SW480 (cell line): Measurements from ENCODE around the gene FOXS1.

Source experiments
- DNase-seq: peaks from one replicate; pipeline ENCODE4 v3.0.0-alpha.2; 2016; ENCODE audit warnings: low spot score

FOXS1 gene

DNA sequence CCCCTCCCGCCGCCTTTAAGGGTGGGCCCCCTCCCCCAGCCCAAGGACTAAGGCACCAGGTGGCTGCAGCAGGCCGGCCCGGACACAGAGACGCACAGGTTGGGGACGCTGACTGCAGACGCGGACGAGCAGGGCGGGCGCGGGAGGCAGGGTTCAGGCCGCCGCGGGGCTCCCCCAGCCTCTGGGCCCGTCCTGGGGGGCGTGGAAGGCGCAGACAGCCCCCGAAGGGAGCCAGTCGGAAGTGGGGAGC, 15.7 kb upstream of the FOXS1 start:
- peak; percentile 18 for DNase-seq

DNA sequence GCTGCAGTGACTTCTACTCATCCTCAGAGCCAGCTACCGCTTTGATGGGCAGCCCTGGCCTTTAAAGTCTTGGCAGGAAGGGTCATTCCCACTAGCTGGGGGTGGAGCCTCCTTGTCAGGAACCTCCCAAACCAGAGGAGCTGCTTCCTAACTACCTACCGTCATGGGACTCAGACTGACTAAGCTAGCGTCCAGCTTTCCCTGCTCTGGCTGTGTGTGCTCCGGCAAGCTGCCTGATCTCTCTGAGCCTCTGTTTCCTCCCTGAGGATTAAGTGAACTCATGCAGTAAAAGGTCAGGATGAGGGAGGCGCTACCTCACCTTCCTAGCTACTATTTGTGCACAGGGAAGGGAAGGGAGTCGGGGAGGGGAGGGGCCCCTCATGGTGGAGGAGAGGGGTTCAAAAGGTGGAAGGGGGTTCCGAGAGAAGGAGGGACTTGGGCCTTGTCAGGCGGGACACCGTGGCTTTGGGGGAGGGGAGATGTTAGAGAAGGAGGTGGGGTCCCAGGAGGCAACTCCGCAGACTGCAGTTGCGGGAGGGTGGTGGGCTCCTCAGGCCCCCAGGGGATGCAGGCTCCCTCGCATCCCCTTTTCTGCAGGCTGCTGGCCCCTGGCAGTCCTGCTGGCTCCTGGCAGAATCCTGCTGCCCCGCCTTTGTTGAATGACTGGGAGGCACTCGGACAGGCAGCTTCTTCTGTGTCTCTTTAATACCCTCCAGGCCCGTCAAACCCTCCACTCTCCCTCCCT, 15.2 kb upstream of the FOXS1 start:
- peak; percentile 56 for DNase-seq

DNA sequence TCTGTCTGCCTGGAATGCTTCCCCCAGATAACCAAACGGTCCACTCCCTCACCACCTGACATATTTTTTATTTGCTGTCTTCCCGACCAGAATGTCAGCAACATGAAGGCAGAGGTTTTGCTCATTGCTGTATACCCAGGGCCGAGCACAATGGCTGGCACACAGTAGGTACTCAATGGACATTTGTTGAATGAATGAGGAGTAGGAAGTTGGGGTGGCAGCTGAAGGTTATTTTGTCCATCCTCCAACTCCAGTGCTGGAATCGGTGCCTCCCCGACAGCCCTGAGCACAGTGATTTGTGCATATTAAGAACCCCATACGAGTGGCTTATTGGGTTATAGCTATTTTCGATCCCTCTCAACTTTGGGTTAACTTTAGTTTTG, 14.6 kb upstream of the FOXS1 start:
- DNase-seq = no peak

DNA sequence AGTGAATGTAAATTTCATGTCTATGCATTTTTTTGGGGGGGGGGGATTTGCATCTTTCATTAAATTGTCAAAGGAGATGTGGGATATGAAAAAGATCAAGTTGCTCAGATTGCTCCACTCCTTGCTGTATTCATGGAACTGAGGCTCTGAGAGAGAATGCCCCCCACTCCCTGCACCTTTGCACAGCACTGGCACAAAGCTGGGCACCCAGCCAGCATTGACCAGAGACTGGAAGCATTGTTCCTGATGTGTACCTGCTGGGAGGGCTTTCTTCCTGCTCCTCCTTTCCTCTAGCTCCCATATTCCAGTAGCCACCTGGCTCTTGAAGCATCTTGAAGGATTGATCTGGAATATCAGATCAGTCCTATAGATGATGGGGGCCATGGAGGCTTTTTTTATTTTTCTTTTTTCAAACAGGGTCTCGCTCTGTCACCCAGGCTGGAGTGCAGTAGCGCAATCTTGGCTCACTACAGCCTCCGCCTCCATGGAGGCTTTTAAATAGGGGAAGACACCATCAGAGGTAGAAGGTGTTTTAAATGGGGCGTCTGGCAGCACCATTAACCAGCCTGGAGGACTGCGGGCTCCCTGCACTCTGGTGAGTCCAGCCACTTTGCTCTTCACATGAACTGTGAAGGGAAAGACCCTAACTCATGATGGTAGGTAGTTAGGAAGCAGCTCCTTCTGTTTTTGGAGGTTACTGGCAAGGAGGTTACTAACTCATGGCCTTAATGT, 14.0 kb upstream of the FOXS1 start:
- DNase-seq = no peak

DNA sequence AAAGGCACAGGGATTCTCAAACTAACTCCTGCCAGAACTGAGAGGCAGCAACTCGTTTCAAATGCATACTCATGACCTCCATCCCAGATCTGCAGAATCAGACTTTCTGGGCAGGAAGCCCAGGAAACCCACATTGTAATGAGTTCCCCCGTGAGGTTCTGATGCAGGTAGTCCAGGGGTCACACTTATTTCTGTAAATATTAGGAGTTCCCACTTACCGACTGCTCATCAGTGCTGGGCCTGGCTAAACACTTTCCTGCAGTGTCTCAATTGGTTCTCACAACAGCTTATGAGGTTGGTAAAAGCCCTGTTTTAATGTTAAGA, 13.3 kb upstream of the FOXS1 start:
- no peak for DNase-seq

DNA sequence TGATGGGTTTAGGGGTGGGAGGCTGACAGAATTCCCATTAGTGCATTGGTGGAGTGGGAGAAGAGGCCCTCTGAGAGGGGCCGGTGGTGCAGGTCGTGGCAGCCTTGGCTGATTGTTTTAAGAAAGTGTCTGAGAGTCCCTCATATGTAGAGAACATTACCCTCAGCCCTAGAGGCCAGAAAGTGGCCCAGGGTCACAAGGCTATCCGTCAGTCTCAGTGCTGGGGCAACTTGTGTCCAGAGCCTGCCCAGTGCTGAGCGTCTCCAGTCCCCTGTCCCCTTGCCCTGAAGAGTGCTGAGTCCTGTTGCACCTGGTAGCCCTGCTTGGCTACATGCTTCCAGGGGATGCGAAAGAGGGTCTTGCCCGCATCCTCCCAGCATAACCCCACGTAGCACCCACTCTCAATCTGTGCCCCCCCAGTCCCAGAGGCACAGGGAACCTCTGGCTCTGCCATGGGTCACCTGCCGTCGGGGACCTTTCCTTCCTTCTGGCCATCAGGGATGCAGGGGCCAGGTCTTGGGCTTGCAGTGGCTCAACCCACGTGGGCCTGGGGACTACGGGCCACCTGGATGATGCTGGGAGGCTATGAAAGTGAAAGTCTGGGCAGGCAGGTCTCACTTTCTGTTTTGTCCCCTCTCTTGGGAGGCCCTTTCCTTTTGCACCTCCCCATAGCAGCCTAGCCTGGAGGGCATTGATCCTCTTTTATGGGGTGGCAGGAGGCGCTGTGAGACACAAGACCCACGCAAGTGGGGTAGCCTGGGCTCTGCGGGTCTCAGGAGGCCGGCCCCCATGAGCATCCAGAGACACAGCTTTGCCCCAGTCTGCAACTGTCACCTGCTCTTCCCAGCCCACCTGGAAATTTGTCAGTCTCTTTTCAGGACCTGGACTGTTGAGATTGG, 12.7 kb upstream of the FOXS1 start:
- DNase-seq = no peak

DNA sequence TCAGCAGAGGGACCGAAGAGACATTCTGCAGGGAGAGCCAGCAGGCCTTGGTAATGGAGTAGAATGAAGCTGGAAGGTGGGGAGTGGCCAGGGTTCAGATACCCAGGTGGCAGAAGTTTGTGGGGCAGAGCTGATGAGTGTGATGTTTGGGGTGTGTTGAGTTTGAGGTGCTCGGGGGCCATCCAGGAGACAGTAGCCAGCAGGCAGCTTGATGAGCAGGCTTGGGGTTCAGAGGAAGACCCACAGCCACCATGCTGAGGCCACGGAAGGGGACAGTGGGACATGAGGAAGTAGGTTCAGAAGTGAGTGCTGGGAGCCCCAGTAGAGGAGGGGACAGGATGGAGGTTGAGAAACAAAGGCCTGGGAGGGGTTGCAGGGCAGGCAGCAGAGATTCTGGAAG, 11.1 kb upstream of the FOXS1 start:
- DNase-seq = no peak

DNA sequence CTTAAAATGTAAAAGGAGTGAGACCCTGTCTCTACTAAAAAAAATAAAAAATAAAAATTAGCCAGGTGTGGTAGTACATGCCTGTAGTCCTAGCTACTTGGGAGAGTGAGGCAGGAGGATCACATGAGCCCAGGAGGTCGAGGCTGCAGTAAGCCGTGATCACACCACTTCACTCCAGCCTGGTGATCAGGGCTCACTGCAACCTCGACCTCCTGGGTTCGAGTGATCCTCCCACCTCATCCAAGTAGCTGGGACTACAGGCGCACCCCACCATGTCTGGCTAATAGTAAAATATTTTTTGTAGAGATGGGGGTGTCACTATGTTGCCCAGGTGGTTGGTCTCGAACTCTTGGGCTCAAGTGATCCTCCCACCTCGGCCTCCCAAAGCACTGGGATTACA, 8.1 kb upstream of the FOXS1 start:
- no peak for DNase-seq

DNA sequence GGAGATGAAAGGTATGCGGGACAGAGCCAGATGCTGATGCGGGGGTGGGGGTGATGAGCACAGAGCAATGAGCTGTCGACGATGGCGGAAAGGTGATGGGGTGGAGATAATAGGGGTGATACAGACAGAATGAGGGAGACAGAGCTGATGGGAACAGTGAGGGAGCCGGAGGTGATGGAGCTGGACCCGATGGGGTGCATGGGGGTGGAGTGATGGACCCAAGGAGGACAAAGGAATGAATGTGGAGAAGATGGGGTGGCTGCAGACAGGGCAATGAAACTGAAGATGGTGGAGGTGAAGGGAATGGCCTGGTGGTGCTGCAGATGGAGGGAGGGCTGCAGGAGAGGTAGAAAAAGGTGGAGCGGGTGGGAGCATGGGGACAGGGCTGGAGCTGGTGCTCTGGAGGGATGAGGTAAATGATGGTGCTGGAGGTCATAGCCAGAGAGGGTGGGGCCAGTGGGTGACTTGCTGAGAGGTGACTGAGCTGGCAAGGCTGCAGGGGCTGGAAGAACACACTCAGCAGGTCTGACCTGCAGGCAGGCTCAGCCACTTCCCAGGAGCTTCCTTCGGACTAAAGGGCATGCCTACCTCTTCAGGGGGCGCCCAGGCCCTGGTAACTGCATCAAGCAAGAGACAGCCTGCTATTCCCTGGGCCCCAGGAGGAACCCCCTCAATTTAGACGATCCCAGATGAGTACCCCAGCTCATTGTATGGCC, 6.0 kb upstream of the FOXS1 start:
- no peak for DNase-seq

DNA sequence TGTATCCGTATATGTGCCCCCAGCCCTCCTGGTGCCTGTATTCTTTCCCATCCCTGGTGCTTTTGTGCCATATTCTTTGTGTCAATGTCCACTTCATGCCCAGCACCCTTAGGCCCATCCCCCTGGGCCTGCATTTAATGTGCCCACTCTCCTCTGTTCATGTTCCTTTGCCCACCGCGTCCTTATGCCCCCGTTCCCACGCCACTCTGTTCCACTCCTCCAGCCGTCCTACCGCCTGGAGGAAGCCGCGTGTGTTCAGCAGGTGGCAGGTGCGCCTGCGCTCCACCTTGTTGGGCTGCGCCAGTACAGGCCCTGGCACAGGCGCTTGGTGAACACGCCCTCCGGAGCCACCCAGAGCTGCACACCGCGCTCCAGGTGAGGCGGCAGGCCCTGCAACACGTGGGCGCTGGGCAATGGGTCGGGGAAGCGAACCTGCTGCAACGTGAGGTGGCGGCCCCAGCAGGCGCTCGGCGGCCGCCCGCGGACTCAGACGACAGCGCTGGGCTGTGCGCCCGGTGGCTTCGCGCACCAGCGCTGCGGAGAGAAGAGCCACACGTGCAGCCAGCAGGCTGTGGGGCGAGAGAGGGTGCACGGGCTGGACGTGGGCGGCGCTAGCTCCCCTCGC, 4.0 kb upstream of the FOXS1 start:
- DNase-seq = peak; percentile 73

DNA sequence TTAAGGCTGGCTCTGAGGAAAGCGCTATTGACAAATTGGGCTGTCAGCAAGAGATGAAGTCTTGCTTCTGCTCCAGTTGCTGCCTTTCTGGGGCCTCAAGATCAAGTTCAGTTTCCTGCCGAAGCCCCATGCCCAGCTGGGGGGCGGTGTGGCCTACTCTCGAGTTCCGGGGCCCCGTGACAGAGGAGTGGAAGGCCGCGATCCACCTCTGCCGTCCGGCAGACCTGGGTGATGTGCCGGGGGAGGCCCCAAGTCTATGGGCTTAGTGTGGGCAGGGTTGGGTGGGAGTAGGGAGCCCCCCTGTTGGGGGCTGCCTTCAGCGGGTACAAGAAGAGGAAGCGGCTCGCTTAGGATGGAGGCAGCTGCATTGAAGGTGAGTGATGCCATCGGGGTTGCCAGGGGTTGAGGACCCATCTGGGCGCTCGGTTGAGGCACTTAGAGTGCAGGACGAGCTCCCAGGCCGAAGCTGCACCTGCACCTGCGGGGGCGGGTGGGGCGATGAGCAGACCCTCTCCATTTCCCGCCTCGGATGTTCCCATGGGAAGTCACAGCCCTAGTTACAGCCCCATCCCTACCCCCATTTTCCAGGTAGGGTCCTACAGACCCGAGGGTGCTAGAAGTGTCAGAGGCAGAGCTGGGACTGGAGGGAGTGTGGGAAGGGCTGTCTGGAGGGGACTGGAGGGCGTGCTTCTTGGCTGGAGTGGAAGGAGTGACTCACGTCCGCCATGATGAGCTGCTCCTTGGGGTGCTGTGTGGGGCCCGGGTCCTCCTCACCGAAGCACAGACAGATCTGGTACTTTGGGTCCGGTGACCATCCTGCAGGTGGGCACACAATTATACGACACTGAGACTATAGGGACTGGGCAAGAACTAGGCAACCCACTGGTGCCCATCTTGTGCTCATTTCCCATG, 2.9 kb upstream of the FOXS1 start:
- DNase-seq = no peak

DNA sequence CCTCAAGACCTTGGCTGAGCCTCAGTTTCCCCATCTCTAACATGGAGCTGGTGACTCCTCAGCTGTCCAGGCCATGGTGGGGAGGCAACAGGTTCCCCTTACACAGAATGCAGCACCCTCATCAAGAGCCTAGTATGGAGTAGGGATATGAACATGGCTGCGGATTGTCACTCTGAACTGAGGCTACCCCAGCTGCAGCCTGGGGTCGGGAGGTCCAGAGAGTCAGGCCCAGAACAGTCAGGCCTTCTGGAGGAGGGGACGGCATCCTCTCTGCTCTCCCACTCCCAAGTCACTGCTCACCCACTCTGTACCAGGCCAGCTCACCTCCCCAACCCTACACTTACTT, 1.4 kb upstream of the FOXS1 start:
- DNase-seq = no peak

DNA sequence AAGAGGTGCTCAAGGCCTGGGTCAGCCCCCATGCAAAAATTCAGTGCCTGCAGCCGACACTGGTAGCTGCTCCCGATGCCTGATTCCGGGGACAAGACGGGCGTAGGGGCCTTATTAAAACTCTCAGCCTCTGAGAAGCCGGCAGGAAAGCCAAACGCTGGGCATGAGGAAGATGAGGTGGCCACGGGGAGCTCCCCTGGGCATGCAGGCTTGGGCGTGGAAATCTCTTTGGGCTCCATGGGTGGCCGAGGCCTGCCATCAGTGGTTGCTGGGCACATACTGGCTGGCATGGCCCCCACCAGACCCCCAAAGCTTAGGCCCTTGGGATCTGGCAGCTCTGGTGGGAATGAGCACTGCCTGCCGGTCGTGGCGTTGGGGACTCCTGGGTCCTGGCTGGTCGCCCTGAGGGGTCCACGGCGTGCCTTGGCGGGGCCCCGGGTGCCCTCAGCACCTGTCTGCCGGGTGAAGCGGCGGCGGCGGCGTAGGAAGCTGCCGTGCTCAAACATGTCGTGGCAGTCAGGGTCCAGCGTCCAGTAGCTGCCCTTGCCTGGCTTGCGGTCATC, 586 bp downstream of the FOXS1 start:
- DNase-seq = no peak

DNA sequence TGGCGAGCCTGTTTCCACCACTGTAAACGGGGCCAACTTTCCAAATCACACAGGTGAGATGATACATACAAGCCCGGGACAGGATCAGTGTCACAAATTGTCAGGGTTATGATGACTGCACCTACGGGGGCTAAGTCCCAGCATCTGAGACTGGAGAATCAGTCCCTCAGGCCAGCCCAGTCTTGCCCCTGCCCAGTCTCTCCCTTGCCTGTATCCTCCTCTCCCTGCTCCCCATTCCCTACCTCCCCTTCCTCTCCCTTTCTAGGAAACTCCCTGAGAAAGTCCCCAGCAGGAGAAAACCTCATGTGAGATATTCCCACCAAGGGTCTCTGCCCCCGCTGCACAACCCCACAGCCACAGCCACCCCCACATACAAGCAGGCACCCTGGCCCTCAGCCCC, 1.5 kb downstream of the FOXS1 start:
- no peak for DNase-seq

DNA sequence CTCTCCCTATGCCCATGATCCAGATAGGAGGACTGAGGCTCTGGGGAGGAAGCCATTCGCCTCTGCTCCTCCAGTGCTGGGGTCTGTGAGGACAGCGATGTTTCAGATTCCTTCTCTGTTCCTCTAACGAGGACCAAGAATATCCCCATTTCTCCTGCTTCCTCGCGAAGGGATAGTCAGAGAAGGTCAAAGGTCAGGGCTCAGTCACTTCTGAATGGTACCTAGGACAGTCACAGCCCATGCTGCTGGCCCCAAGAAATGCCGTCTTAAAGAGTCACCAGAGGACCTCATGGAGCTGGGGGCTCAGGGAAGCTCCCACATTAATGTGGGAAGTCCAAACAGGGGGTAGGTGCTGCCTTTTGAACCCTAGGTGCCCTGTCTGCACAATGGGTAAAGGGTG, 2.1 kb downstream of the FOXS1 start:
- no peak for DNase-seq

DNA sequence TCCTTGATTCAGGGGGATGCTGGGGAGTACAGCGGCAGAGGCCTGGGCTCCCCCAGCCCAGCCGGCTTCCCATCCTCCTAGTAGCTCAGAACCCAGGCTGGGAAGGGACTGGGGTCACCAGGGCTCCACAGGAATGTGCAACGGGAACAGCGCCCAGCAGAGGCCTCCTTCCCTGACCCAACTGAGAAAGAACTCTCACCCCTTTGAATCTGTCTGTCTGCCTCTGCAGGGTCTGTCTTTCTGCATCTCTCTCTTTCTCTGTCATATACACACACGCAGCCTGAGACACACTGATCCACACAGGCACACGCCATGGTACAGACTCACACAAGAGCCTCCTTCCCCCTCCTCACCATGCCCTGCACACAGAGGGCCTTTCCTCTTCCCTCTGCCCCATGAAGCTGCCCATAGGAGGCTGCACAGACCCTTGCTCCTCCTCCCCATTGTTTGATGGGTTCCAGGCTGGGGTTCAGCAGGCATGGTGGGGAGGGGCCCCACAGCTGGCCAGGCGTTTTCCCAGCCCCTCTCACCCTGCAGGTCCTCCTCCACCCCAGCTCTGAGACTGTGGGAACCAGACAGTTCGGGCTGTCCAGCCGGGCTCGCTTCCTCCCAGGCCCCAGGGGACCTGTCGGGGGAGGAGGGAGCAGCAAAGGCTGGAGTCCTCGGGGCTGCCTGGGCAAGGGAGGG, 2.8 kb downstream of the FOXS1 start:
- no peak for DNase-seq

DNA sequence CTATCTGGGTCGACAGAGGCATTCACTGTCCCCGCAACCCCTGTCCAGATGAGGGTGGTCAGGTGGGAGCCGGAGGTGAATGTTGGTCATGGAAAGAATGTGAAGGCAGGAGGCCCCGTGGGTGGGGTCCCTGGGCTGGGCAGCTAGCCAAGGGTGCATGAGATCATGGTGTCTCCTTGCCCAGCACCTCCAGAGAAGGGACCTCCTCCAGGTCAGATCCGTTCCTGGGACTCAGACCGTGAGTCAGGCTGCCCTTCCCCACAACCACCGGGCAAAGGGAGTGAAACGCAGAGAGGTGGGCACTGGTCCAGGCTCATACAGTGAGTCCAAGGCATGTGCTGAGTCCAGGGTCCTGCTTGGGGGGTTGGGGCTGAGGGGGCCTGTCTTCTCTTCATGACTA, 3.5 kb downstream of the FOXS1 start:
- DNase-seq = no peak

DNA sequence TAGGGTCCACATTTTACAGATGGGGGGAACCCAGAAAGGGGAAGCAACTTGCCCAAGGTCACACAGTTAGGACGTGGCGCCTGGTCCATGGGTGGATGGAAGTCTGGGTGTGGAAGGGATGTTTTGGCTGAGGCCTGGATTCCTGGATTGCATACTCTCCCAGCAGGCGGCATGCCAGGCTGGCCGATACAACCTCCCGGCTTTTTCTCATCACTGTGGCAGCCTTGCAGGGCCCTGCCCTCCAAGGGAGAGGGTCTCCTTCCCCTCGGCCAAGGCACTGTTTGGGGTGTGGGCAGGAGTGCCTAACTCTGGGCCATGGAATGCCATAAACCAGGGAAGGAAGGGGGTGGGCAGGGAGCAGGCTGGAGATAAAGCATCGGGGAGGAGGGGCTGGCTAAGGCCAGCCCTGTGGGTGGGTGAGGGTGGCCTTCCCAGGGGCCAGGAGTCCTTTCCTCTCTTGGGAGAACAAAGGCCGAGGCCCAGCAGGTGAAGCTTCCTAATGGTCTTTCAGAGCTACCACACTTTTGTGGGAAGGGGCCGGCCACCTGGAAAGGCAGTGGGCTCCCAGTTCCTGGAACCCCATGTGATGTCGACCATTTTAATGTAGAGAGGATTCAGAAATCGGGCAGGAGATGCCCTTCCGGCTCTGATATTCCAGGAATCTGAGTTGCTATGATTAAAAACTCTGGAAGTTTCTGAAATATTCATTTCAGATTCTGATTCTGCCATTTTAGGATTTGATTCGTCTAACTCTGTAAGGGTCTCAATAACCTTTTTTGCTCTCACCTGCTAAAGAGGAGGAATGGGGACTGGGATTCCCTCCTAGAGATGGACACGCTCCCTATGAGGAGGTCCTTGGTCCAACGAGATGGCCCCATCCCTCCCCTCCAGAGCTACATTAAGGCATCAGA, 4.2 kb downstream of the FOXS1 start:
- no peak for DNase-seq

DNA sequence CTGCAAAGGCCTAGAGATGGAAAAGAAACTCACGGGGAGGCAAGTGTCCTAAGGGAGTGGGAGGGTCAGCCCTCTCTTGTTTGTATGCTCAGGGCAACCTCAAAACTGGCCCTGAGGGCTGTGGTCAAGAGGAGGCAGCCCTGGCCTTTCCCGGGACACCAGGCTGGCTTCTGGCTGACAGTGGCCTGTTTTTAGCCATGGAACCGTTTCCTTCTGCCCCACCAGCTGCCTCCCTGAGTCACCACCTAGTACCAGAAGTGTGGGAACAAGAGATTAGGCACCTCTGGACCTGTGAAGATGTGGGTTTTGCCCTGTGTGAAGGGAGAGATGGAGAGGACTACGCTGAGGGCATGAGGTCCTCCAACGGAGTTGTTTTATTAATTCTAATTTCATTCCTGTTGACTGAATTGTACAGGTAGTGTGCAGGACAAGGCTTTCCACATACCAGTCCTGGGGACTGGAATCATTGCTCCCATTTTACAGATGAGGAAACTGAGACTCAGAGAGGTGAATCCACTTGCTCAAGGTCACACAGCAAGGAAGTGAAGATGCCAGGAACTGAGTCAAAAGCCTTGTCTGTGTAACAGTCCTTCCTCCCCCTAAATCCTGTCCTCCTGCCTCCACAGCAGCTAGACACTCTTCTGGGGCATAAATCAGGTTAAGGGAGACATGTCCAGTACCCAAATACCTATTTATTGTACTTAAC, 5.5 kb downstream of the FOXS1 start:
- DNase-seq = no peak
